ENCODE results near the gene ZIC3. TPM values are rescaled to one million over a fixed set of nuclear protein-coding genes. Genes with fewer than 3 reads are reported as not detected.

The ZIC3 gene
- total RNA-seq, 2 experiments from 2014 or later, result not detected

- CTCF ChIA-PET, result no interaction called here
- POLR2A ChIA-PET, result no interaction called here
Measured at GRCh38 chrX:137573324-137574101, 7.6 kb downstream of the ZIC3 start.

- POLR2A ChIA-PET, result no interaction called here
- CTCF ChIA-PET, result no interaction called here
Measured at GRCh38 chrX:137574102-137574783, 8.3 kb downstream of the ZIC3 start.

GRCh38 chrX:137574784-137575293 is 8.9 kb downstream of the ZIC3 start:
- POLR2A ChIA-PET, result no interaction called here

GRCh38 chrX:137575596-137576255 is 9.8 kb downstream of the ZIC3 start:
- CTCF ChIA-PET, result no interaction called here
- POLR2A ChIA-PET, result no interaction called here

More at GRCh38 chrX:137574784-137575293, 8.9 kb downstream of the ZIC3 start:
- CTCF ChIA-PET, result no interaction called here

- ChIA-PET CTCF (no interaction called here), POLR2A (no interaction called here)
Measured at GRCh38 chrX:137587151-137587550, 21.2 kb downstream of the ZIC3 start.

GRCh38 chrX:137600769-137601168 is 34.8 kb downstream of the ZIC3 start:
- ChIA-PET CTCF (no interaction called here), POLR2A (no interaction called here)

Data from activated CD8-positive, alpha-beta memory T cell treated with anti-CD3 and anti-CD28 coated beads for 36 hours (primary cell).